ENCODE results near the gene PIP5K1A.

PIP5K1A gene

DNA sequence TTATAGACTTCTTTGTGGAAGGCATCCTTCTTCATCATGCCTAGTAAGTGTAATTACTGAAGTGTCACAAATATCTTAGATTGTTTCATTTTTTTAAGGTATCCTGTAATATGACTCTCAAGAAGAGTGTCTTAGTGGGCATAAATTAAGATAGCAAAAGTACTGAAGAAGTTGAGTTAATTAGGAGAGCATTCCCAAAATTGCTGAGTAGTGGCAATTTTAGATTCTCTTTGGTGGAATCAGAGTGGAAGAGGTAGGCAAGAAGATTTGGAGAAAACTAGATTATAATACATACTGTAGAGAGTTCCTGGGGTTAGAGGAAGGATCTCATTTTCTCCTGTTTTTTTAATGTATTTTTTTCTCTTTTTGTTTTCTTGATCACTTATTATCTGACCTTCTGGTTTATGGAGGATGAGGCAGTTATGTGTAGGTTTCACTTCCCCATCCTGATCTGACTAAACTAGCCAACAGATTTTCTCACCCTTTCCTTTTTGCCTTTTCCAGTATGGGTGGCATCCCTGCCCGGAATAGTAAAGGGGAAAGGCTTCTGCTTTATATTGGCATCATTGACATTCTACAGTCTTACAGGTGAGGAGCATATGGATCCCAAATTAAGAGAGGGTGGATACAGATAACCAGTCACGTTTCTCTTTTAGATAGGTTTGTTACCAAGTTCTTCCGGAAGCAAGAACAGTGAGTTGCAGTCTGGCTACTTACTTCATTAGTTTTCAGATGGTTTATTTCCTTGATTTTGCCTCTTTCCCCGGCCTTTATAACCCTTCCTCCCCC, 39.5 kb downstream of the PIP5K1A start:
- H3K4me3 ChIP-seq (IDR thresholded peaks at IDR 0.05; ENCODE audit: insufficient read depth, low read depth, low read length) = no peak overlapping the region
- peaks cover 56% of the 10 kb centered on the region; the same call in 1 of the 2 replicates for H3K36me3 ChIP-seq (ENCODE audit: insufficient read depth)
- no peaks in the 10 kb centered on the region for H3K27me3 ChIP-seq (ENCODE audit: insufficient read depth, low read depth)
- H3K4me2 ChIP-seq = no peak overlapping the region
- H2AFZ ChIP-seq (ENCODE audit: low read depth) = no peak overlapping the region
- H3K27ac ChIP-seq = no peak overlapping the region
- no peaks in the 10 kb centered on the region for H4K20me1 ChIP-seq (ENCODE audit: insufficient read depth)
- H3K4me1 ChIP-seq (ENCODE audit: low read depth, poor library complexity, severe bottlenecking) = peaks cover 10% of the 10 kb centered on the region
- H3K9ac ChIP-seq = no peak overlapping the region
- no peaks in the 10 kb centered on the region for H3K79me2 ChIP-seq (ENCODE audit: insufficient read depth, low read depth)
- TF ChIP-seq, protein P1, sequence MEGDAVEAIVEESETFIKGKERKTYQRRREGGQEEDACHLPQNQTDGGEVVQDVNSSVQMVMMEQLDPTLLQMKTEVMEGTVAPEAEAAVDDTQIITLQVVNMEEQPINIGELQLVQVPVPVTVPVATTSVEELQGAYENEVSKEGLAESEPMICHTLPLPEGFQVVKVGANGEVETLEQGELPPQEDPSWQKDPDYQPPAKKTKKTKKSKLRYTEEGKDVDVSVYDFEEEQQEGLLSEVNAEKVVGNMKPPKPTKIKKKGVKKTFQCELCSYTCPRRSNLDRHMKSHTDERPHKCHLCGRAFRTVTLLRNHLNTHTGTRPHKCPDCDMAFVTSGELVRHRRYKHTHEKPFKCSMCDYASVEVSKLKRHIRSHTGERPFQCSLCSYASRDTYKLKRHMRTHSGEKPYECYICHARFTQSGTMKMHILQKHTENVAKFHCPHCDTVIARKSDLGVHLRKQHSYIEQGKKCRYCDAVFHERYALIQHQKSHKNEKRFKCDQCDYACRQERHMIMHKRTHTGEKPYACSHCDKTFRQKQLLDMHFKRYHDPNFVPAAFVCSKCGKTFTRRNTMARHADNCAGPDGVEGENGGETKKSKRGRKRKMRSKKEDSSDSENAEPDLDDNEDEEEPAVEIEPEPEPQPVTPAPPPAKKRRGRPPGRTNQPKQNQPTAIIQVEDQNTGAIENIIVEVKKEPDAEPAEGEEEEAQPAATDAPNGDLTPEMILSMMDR (conservative IDR thresholded peaks at IDR 0.05; ENCODE audit: low read depth, low read length) = no peak

DNA sequence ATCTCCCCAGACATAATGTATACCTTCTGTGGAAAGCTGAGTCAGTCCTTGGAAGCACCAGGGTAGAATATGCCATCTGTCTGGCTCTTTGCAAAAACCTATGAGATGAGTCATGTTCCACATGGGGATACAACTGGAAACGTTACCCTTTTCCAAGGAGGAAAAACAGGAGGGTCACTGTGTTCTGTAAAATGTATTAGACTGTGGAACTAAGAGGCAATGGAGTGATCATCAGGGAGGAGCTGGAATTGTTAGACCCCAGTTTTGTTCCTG, 40.1 kb downstream of the PIP5K1A start:
- Histone ChIP-seq H3K36me3 (ENCODE audit: insufficient read depth) (peaks cover 62% of the 10 kb centered on the region; the same call in 1 of the 2 replicates), H3K79me2 (ENCODE audit: insufficient read depth, low read depth) (no peaks in the 10 kb centered on the region), H3K4me3 (IDR thresholded peaks at IDR 0.05; ENCODE audit: insufficient read depth, low read depth, low read length) (no peak overlapping the region), H3K27ac (no peak overlapping the region), H4K20me1 (ENCODE audit: insufficient read depth) (no peaks in the 10 kb centered on the region), H3K4me1 (ENCODE audit: low read depth, poor library complexity, severe bottlenecking) (peaks cover 10% of the 10 kb centered on the region), H2AFZ (ENCODE audit: low read depth) (no peak overlapping the region), H3K9ac (no peak overlapping the region), H3K4me2 (no peak overlapping the region), H3K27me3 (ENCODE audit: insufficient read depth, low read depth) (no peaks in the 10 kb centered on the region)
- TF ChIP-seq, protein P1 (conservative IDR thresholded peaks at IDR 0.05; ENCODE audit: low read depth, low read length) = no peak

DNA sequence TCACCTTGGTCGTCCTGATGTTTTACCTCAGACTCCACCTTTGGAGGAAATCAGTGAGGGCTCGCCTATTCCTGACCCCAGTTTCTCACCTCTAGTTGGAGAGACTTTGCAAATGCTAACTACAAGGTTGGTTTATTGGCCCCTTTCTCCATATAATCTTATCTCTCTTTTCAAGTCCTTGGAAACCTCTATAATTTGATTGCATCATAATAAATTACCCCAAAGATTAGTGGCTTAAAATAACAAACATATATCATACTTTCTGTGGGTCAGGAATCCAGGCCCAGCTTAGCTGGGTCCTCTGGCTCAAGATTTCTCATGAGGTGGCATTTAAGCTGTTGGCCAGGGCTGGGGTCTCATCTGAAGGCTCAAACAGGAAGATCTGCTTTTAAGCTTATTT, 44.1 kb downstream of the PIP5K1A start:
- H3K27ac ChIP-seq = no peak overlapping the region
- H3K4me3 ChIP-seq (IDR thresholded peaks at IDR 0.05; ENCODE audit: insufficient read depth, low read depth, low read length) = no peak overlapping the region
- H3K4me2 ChIP-seq = no peak overlapping the region
- no peaks in the 10 kb centered on the region for H3K79me2 ChIP-seq (ENCODE audit: insufficient read depth, low read depth)
- H3K27me3 ChIP-seq (ENCODE audit: insufficient read depth, low read depth) = no peaks in the 10 kb centered on the region
- H3K9ac ChIP-seq = no peak overlapping the region
- H4K20me1 ChIP-seq (ENCODE audit: insufficient read depth) = no peaks in the 10 kb centered on the region
- TF ChIP-seq, protein P1 (conservative IDR thresholded peaks at IDR 0.05; ENCODE audit: low read depth, low read length) = no peak
- no peak overlapping the region for H2AFZ ChIP-seq (ENCODE audit: low read depth)
- H3K4me1 ChIP-seq (ENCODE audit: low read depth, poor library complexity, severe bottlenecking) = peaks cover 6% of the 10 kb centered on the region
- peaks cover 67% of the 10 kb centered on the region; the same call in 1 of the 2 replicates for H3K36me3 ChIP-seq (ENCODE audit: insufficient read depth)

DNA sequence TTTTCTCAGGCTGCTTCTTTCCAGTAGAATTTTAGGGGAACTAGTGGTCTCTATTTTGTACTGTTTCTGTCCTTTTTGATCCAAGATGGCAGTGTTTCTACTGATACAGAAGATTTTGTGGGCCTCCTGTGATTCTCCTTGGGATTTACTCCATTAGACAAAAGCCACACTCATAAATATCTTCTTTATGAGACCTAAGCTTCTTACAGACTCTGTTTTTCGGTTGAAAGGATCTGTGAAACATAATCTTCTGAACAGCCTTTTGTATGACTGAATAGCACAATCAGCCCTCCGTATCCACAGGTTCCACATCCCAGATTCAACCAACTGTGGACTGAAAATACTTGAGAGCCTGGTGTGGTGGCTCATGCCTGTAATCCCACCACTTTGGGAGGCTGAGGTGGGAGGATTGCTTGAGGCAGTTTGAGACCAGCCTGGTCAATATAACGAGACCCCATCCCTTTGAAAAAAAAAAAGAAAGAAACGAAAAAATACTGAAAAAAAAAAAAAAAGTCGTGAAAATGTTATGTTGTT, 45.4 kb downstream of the PIP5K1A start:
- H3K36me3 ChIP-seq (ENCODE audit: insufficient read depth) = peaks cover 66% of the 10 kb centered on the region; the same call in 1 of the 2 replicates
- TF ChIP-seq, protein P1 (conservative IDR thresholded peaks at IDR 0.05; ENCODE audit: low read depth, low read length) = no peak
- no peak overlapping the region for H3K4me2 ChIP-seq
- no peaks in the 10 kb centered on the region for H3K79me2 ChIP-seq (ENCODE audit: insufficient read depth, low read depth)
- H2AFZ ChIP-seq (ENCODE audit: low read depth) = no peak overlapping the region
- no peaks in the 10 kb centered on the region for H4K20me1 ChIP-seq (ENCODE audit: insufficient read depth)
- no peaks in the 10 kb centered on the region for H3K27me3 ChIP-seq (ENCODE audit: insufficient read depth, low read depth)
- no peak overlapping the region for H3K4me3 ChIP-seq (IDR thresholded peaks at IDR 0.05; ENCODE audit: insufficient read depth, low read depth, low read length)
- H3K27ac ChIP-seq = no peak overlapping the region
- H3K9ac ChIP-seq = no peak overlapping the region
- no peaks in the 10 kb centered on the region for H3K4me1 ChIP-seq (ENCODE audit: low read depth, poor library complexity, severe bottlenecking)
